Testis (tissue), 2 donors: ENCODE data around the gene TMEM38B.

Experiments used
- CTCF ChIP-seq, 3 experiments: fragments of 450-650 bp in 2 of 3; fragments of 200-600 bp in 1 of 3; sonication (generic) in 1 of 3; IDR thresholded peaks; one replicate each; pipeline ENCODE4 v1.5.1; 2016 to 2019; ENCODE audit warnings: antibody characterized with exemption in 3 of 3, mild to moderate bottlenecking in 2 of 3, moderate library complexity in 1 of 3
- POLR2A ChIP-seq: fragments of 450-650 bp; IDR thresholded peaks from one replicate; pipeline ENCODE4 v1.6.1; 2017; ENCODE audit warnings: antibody characterized with exemption, mild to moderate bottlenecking, moderate library complexity

GRCh38 chr9:105710638-105711037 is 16.3 kb downstream of the TMEM38B start:
- no peak for TF ChIP-seq POLR2A
- no peak for TF ChIP-seq CTCF (IDR thresholded peaks at IDR 0.05)
